GM12891 (cell line): ENCODE data around the gene GIGYF2.

Experiments
- POLR2A ChIP-seq: IDR thresholded peaks from 2 replicates; pipeline ENCODE4 v1.6.1; 2011; ENCODE audit warnings: low read depth, low read length, control low read depth
- POLR2AphosphoS5 ChIP-seq: IDR thresholded peaks from 2 replicates; pipeline ENCODE4 v1.6.1; 2011; ENCODE audit warnings: low read depth, low read length, control low read depth
- POU2F2 ChIP-seq: IDR thresholded peaks from 2 replicates; pipeline ENCODE4 v1.6.1; 2011; ENCODE audit warnings: low read depth, mild to moderate bottlenecking, control low read depth, low read length, moderate library complexity
- SPI1 ChIP-seq: IDR thresholded peaks from 2 replicates; pipeline ENCODE4 v1.6.1; 2011; ENCODE audit warnings: low read depth, low read length, control low read depth
- TAF1 ChIP-seq: IDR thresholded peaks from 2 replicates; pipeline ENCODE4 v1.6.1; 2011; ENCODE audit warnings: low read depth, low read length, control low read depth

GRCh38 chr2:232789082-232789481 lies 92.0 kb downstream of the GIGYF2 start:
- TF ChIP-seq POLR2A (no peak), POLR2AphosphoS5 (no peak), TAF1 (no peak), POU2F2 (no peak), SPI1 (no peak)
